HEK293 (cell line): ENCODE data around the gene DSE.

Experiments used
- CTCF ChIP-seq: fragments of 450-650 bp; formaldehyde crosslinking; IDR thresholded peaks from 2 replicates; pipeline ENCODE4 v1.5.1; 2016; ENCODE audit warnings: missing biosample characterization, missing genetic modification characterization
- PBX3 ChIP-seq: sonication (generic); formaldehyde crosslinking; IDR thresholded peaks from 2 replicates; pipeline ENCODE4 v1.8.1; 2022; ENCODE audit warnings: mild to moderate bottlenecking, moderate library complexity, missing genetic modification reagents
- PRDM4 ChIP-seq: fragments of 450-650 bp; formaldehyde crosslinking; IDR thresholded peaks from 2 replicates; pipeline ENCODE4 v1.5.1; 2017; ENCODE audit warnings: missing biosample characterization, missing genetic modification characterization
- ZNF521 ChIP-seq: fragments of 450-650 bp; formaldehyde crosslinking; IDR thresholded peaks from 2 replicates; pipeline ENCODE4 v1.5.1; 2017; ENCODE audit warnings: missing biosample characterization, mild to moderate bottlenecking, missing genetic modification characterization
- ZNF580 ChIP-seq: fragments of 450-650 bp; formaldehyde crosslinking; IDR thresholded peaks from 2 replicates; pipeline ENCODE4 v1.5.1; 2016; ENCODE audit warnings: missing biosample characterization, missing genetic modification characterization
- TF ChIP-seq, protein P1 (sequence below): fragments of 450-650 bp; formaldehyde crosslinking; IDR thresholded peaks from 2 replicates; pipeline ENCODE4 v1.5.1; 2016; ENCODE audit warnings: missing biosample characterization, missing genetic modification characterization

GRCh38 chr6:116385459-116385802, 14.7 kb downstream of the DSE start:
- TF ChIP-seq ZNF580 (tag by site-specific recombination) (no peak), CTCF (tag by site-specific recombination) (no peak), ZNF521 (tag by site-specific recombination) (no peak), PBX3 (CRISPR knock-in tag) (no peak), PRDM4 (no peak)
- TF ChIP-seq, protein P1, sequence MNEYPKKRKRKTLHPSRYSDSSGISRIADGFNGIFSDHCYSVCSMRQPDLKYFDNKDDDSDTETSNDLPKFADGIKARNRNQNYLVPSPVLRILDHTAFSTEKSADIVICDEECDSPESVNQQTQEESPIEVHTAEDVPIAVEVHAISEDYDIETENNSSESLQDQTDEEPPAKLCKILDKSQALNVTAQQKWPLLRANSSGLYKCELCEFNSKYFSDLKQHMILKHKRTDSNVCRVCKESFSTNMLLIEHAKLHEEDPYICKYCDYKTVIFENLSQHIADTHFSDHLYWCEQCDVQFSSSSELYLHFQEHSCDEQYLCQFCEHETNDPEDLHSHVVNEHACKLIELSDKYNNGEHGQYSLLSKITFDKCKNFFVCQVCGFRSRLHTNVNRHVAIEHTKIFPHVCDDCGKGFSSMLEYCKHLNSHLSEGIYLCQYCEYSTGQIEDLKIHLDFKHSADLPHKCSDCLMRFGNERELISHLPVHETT (tag by site-specific recombination): no peak
